ENCODE data around the gene HBM.
A peak's percentile ranks its signal among the peaks of the same experiment; 100 is the strongest.

Gene HBM

GRCh38 chr16:179211-180092 lies 13.7 kb downstream of the HBM start:
- TF ChIP-seq POLR2AphosphoS5 (IDR thresholded peaks at IDR 0.05; ENCODE audit: low read depth, low read length) (no peak), TAF1 (IDR thresholded peaks at IDR 0.05; ENCODE audit: borderline replicate concordance, insufficient read depth, low read length) (no peak), SIN3A (IDR thresholded peaks at IDR 0.05; ENCODE audit: borderline replicate concordance, insufficient read depth, low read length) (no peak), FOXP2 (optimal IDR thresholded peaks at IDR 0.05; ENCODE audit: borderline replicate concordance, extremely low read depth, extremely low read length, insufficient read depth) (no peak)
- TF ChIP-seq, protein P1, sequence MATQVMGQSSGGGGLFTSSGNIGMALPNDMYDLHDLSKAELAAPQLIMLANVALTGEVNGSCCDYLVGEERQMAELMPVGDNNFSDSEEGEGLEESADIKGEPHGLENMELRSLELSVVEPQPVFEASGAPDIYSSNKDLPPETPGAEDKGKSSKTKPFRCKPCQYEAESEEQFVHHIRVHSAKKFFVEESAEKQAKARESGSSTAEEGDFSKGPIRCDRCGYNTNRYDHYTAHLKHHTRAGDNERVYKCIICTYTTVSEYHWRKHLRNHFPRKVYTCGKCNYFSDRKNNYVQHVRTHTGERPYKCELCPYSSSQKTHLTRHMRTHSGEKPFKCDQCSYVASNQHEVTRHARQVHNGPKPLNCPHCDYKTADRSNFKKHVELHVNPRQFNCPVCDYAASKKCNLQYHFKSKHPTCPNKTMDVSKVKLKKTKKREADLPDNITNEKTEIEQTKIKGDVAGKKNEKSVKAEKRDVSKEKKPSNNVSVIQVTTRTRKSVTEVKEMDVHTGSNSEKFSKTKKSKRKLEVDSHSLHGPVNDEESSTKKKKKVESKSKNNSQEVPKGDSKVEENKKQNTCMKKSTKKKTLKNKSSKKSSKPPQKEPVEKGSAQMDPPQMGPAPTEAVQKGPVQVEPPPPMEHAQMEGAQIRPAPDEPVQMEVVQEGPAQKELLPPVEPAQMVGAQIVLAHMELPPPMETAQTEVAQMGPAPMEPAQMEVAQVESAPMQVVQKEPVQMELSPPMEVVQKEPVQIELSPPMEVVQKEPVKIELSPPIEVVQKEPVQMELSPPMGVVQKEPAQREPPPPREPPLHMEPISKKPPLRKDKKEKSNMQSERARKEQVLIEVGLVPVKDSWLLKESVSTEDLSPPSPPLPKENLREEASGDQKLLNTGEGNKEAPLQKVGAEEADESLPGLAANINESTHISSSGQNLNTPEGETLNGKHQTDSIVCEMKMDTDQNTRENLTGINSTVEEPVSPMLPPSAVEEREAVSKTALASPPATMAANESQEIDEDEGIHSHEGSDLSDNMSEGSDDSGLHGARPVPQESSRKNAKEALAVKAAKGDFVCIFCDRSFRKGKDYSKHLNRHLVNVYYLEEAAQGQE (IDR thresholded peaks at IDR 0.05; ENCODE audit: insufficient read depth in 1 of 2, low read depth in 2 of 2, low read length in 2 of 2): no peak

- TF ChIP-seq, protein P1 (IDR thresholded peaks at IDR 0.05; ENCODE audit: insufficient read depth in 1 of 2, low read depth in 2 of 2, low read length in 2 of 2): peak; percentile 27 to 76; a peak in 3 of 4 replicates
- TF ChIP-seq FOXP2 (optimal IDR thresholded peaks at IDR 0.05; ENCODE audit: borderline replicate concordance, extremely low read depth, extremely low read length, insufficient read depth): no peak
Observed at GRCh38 chr16:180101-180675, 14.4 kb downstream of the HBM start, which contains the start of gene HBQ1. TSS of gene HBQ1 (plus strand) at chr16:180459. CDS start at chr16:180487, 28 bp downstream.

DNA sequence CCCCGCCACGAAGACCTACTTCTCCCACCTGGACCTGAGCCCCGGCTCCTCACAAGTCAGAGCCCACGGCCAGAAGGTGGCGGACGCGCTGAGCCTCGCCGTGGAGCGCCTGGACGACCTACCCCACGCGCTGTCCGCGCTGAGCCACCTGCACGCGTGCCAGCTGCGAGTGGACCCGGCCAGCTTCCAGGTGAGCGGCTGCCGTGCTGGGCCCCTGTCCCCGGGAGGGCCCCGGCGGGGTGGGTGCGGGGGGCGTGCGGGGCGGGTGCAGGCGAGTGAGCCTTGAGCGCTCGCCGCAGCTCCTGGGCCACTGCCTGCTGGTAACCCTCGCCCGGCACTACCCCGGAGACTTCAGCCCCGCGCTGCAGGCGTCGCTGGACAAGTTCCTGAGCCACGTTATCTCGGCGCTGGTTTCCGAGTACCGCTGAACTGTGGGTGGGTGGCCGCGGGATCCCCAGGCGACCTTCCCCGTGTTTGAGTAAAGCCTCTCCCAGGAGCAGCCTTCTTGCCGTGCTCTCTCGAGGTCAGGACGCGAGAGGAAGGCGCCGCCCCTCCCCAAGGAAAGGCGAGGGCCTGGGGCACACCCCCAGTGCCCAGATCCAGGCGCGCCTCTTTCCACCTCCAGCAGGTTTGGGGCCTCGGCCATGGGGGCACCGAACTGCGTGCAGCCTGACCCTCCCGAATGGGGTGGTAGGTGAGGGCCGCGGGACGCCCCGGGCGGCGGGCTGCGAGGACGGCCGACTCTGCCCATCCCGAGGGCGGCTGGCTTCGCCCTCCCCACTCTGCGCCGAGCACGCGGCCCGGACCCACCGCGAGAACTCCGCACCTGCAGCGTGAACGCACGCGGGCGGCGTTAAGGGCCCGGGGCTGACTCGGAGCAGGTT lies 15.1 kb downstream of the HBM start:
- TF ChIP-seq, protein P1 (IDR thresholded peaks at IDR 0.05; ENCODE audit: insufficient read depth in 1 of 2, low read depth in 2 of 2, low read length in 2 of 2): peak in 1 of 2 experiments; percentile 35; a peak in 2 of 4 replicates
- TF ChIP-seq POLR2AphosphoS5 (IDR thresholded peaks at IDR 0.05; ENCODE audit: low read depth, low read length) (peak; percentile 30; the same call in 1 of the 2 replicates), FOXP2 (optimal IDR thresholded peaks at IDR 0.05; ENCODE audit: borderline replicate concordance, extremely low read depth, extremely low read length, insufficient read depth) (peak; percentile 58), SIN3A (IDR thresholded peaks at IDR 0.05; ENCODE audit: borderline replicate concordance, insufficient read depth, low read length) (no peak), TAF1 (IDR thresholded peaks at IDR 0.05; ENCODE audit: borderline replicate concordance, insufficient read depth, low read length) (no peak)

- TF ChIP-seq, protein P1 (IDR thresholded peaks at IDR 0.05; ENCODE audit: insufficient read depth in 1 of 2, low read depth in 2 of 2, low read length in 2 of 2): 0 out of 4 replicates have a peak, but pooled peaks of 1 of the 2 experiments have one; percentile 39
- TF ChIP-seq POLR2AphosphoS5 (IDR thresholded peaks at IDR 0.05; ENCODE audit: low read depth, low read length): no peak
- TF ChIP-seq TAF1 (IDR thresholded peaks at IDR 0.05; ENCODE audit: borderline replicate concordance, insufficient read depth, low read length): 0 out of 2 replicates have a peak, but pooled peaks have one; percentile 20
- no peak for TF ChIP-seq FOXP2 (optimal IDR thresholded peaks at IDR 0.05; ENCODE audit: borderline replicate concordance, extremely low read depth, extremely low read length, insufficient read depth)
Observed at GRCh38 chr16:181565-182021, 15.8 kb downstream of the HBM start.

Data from PFSK-1 (cell line).